Measurements from ENCODE around the gene CASP3.

The CASP3 gene

GRCh38 chr4:184649026-184649970 lies at the start of gene CASP3, which contains the start of gene PRIMPOL:
TSS of gene CASP3 (minus strand) at chr4:184649447. CDS start at chr4:184638453, 10,994 bp downstream.
TSS of gene PRIMPOL (plus strand) at chr4:184649738. CDS start at chr4:184657141, 7,403 bp downstream.
- DNase-seq, result peak; percentile 86 to 99 (median 97)
- intact Hi-C loops (cut with DNase I), result loop anchor here (5.0 kb wide), 3 partner anchors 83 to 377 kb away; partner anchors contain the start of genes ACSL1 and CENPU

GRCh38 chr4:184697956-184698355 lies 48.7 kb upstream of the CASP3 start:
- intact Hi-C loops (cut with DNase I), result no loop called here
- peak in 1 of 42 donors; percentile 5 for DNase-seq

GRCh38 chr4:184695178-184695896 lies 46.1 kb upstream of the CASP3 start:
- intact Hi-C loops (cut with DNase I), result no loop called here
- peak in 3 of 42 donors; percentile 8 to 13 (median 11) for DNase-seq

- no peak for DNase-seq
- intact Hi-C loops (cut with DNase I), result no loop called here
Observed at GRCh38 chr4:184694412-184694956, 45.2 kb upstream of the CASP3 start.

- intact Hi-C loops (cut with DNase I), result no loop called here
- no peak for DNase-seq
Observed at GRCh38 chr4:184693056-184693455, 43.8 kb upstream of the CASP3 start.

- no peak for DNase-seq
- intact Hi-C loops (cut with DNase I), result no loop called here
Observed at GRCh38 chr4:184689681-184690080, 40.4 kb upstream of the CASP3 start.

GRCh38 chr4:184688447-184688846 lies 39.2 kb upstream of the CASP3 start:
- intact Hi-C loops (cut with DNase I), result no loop called here

GRCh38 chr4:184688005-184688404 lies 38.8 kb upstream of the CASP3 start:
- no peak for DNase-seq
- intact Hi-C loops (cut with DNase I), result no loop called here

More at GRCh38 chr4:184688447-184688846, 39.2 kb upstream of the CASP3 start:
- no peak for DNase-seq

- DNase-seq, result no peak
- intact Hi-C loops (cut with DNase I), result no loop called here
Observed at GRCh38 chr4:184684491-184685189, 35.4 kb upstream of the CASP3 start.

GRCh38 chr4:184681916-184682315 lies 32.7 kb upstream of the CASP3 start:
- no peak for DNase-seq
- intact Hi-C loops (cut with DNase I), result no loop called here

GRCh38 chr4:184680698-184681097 lies 31.5 kb upstream of the CASP3 start:
- DNase-seq, result no peak
- intact Hi-C loops (cut with DNase I), result no loop called here

- DNase-seq, result no peak
- intact Hi-C loops (cut with DNase I), result no loop called here
Observed at GRCh38 chr4:184675821-184676492, 26.7 kb upstream of the CASP3 start.

GRCh38 chr4:184675018-184675417 lies 25.8 kb upstream of the CASP3 start:
- intact Hi-C loops (cut with DNase I), result no loop called here
- no peak for DNase-seq

GRCh38 chr4:184674011-184674410 lies 24.8 kb upstream of the CASP3 start:
- DNase-seq, result no peak

GRCh38 chr4:184672741-184673140 lies 23.5 kb upstream of the CASP3 start:
- intact Hi-C loops (cut with DNase I), result no loop called here
- DNase-seq, result no peak

More at GRCh38 chr4:184674011-184674410, 24.8 kb upstream of the CASP3 start:
- intact Hi-C loops (cut with DNase I), result no loop called here

- no peak for DNase-seq
- intact Hi-C loops (cut with DNase I), result no loop called here
Observed at GRCh38 chr4:184671101-184671500, 21.9 kb upstream of the CASP3 start.

- DNase-seq, result peak in 2 of 42 donors; percentile 9 to 18
- intact Hi-C loops (cut with DNase I), result no loop called here
Observed at GRCh38 chr4:184669251-184669650, 20.0 kb upstream of the CASP3 start.

- intact Hi-C loops (cut with DNase I), result no loop called here
Observed at GRCh38 chr4:184668511-184669114, 19.4 kb upstream of the CASP3 start.

More at GRCh38 chr4:184668511-184669114, 19.4 kb upstream of the CASP3 start:
- DNase-seq, result no peak

Data from head of caudate nucleus (tissue), 42 donors.